Measurements from ENCODE around the gene SPHKAP. TPM values are rescaled to one million over a fixed set of nuclear protein-coding genes. Genes with fewer than 3 reads are reported as not detected.
"Not testable (repeated sequence)": the region's sequence is repeated elsewhere in the genome, so short reads cannot be mapped to it uniquely, and the experiment has no call there.

SPHKAP gene
- total RNA-seq, 1 donor from 2014 or later = not detected

DNA sequence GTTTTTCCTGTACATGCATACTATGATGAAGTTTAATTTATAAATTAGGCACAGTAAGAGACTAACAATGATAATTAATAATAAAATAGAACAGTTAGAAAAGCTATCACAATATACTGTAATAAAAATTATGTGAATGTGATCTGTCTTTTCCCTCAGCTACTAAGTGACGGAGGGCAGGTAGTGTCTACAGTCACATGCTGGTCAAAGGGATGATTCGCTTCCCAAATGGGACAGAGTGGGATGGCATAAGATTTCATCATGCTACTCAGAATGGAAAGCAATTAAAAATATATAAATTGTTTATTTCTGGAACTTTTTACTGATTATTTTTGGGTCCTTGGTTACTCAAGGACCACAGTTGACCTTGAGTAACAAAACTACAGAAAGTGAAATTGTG is 238.5 kb downstream of the SPHKAP start:
- H3K36me3 ChIP-seq (ENCODE audit: control insufficient read depth, insufficient read depth, low read length) = no peaks in the 10 kb centered on the region
- H3K4me3 ChIP-seq (ENCODE audit: low read depth, low read length) = no peak overlapping the region
- no peaks in the 10 kb centered on the region for H3K27me3 ChIP-seq (ENCODE audit: control insufficient read depth, insufficient read depth, low read length)
- TF ChIP-seq, protein P1, sequence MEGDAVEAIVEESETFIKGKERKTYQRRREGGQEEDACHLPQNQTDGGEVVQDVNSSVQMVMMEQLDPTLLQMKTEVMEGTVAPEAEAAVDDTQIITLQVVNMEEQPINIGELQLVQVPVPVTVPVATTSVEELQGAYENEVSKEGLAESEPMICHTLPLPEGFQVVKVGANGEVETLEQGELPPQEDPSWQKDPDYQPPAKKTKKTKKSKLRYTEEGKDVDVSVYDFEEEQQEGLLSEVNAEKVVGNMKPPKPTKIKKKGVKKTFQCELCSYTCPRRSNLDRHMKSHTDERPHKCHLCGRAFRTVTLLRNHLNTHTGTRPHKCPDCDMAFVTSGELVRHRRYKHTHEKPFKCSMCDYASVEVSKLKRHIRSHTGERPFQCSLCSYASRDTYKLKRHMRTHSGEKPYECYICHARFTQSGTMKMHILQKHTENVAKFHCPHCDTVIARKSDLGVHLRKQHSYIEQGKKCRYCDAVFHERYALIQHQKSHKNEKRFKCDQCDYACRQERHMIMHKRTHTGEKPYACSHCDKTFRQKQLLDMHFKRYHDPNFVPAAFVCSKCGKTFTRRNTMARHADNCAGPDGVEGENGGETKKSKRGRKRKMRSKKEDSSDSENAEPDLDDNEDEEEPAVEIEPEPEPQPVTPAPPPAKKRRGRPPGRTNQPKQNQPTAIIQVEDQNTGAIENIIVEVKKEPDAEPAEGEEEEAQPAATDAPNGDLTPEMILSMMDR (IDR thresholded peaks at IDR 0.05; ENCODE audit: insufficient read depth, low read length, severe bottlenecking) = no peak
- DNase-seq (ENCODE audit: low read depth) (no peak), FAIRE-seq (no peak)

DNA sequence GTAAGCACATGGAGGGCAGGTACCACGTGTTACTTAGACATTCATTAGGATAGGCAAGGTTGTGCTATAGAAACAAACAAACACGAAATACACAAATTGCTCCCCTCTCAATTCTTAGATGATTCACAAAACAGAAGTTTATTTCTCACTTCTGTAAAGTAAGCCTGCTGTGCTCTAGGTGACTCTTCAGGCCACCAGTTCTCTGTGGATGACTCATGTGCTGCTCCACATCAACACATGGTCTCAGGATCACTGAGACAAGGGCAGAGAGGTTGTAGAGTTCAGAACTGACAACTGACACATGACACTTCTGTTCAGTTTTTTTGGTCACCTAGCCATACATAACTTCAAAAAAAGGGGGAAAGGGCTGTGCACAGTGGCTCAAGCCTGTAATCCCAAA is 239.5 kb downstream of the SPHKAP start:
- no peak overlapping the region for H3K4me3 ChIP-seq (ENCODE audit: low read depth, low read length)
- FAIRE-seq (no peak), DNase-seq (ENCODE audit: low read depth) (peak; percentile 26)
- no peaks in the 10 kb centered on the region for H3K36me3 ChIP-seq (ENCODE audit: control insufficient read depth, insufficient read depth, low read length)
- H3K27me3 ChIP-seq (ENCODE audit: control insufficient read depth, insufficient read depth, low read length) = no peaks in the 10 kb centered on the region
- TF ChIP-seq, protein P1 (IDR thresholded peaks at IDR 0.05; ENCODE audit: insufficient read depth, low read length, severe bottlenecking) = no peak

DNA sequence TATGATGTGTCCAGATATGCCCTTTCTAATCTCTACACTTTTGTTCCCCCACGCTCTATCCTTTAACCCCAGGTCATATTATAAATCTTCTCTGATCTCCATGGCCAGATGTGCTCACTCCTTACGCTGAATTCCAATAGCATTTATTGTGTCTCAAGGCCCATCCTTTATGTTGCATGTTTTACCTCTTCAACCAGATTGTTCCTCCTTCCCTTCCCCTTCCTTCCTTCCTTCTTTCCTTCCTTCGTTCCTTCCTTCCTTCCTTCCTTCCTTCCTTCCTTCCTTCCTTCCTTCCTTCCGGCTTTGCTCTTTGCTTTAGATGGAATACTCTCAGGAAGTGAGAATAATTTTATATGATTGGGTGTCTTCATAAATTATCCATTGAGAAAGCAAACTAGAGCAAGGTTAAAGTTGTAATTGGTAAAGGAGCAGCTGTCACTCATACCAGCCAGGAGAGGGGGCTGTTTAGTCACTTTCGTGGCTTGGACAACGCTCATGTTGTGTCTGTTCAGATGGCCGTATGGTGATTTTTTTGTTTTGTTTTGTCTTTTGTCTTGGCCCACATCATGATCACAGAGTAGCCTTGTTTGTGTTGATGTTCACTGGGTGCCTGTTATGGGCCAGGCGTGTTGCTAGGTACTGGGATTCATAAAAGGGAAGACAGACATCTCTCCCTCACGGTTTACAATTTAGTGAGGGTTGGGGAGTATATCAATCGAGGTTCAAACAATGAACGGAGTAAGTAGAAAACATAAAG is 242.0 kb downstream of the SPHKAP start:
- peak; percentile 21 for DNase-seq (ENCODE audit: low read depth)
- H3K4me3 ChIP-seq (ENCODE audit: low read depth, low read length) = no peak overlapping the region
- FAIRE-seq = no peak
- no peaks in the 10 kb centered on the region for H3K36me3 ChIP-seq (ENCODE audit: control insufficient read depth, insufficient read depth, low read length)
- H3K27me3 ChIP-seq (ENCODE audit: control insufficient read depth, insufficient read depth, low read length) = no peaks in the 10 kb centered on the region
- TF ChIP-seq, protein P1 (IDR thresholded peaks at IDR 0.05; ENCODE audit: insufficient read depth, low read length, severe bottlenecking) = peak; percentile 64

DNA sequence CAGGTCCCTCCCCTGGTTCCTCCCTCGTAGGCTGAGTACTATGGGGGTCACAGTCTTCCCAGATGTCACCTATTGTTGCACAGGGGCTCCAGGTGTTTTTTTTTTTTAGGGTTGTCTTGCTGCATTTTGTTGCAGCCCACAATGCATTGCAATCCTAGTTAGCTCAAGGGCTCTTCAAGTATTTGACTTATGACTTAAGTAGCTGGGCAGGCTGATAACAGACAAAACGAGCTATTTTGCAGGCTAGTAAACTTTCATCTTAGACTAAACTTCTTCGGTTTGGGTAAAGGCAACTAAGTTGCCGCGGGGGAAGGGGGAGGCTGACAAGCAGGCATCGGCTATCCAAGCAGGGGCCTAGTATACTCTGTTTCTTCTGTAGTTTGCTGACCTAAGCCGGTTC is 245.2 kb downstream of the SPHKAP start:
- not testable (repeated sequence) for H3K36me3 ChIP-seq (ENCODE audit: control insufficient read depth, insufficient read depth, low read length); DNase-seq (ENCODE audit: low read depth); H3K27me3 ChIP-seq (ENCODE audit: control insufficient read depth, insufficient read depth, low read length); H3K4me3 ChIP-seq (ENCODE audit: low read depth, low read length); FAIRE-seq

DNA sequence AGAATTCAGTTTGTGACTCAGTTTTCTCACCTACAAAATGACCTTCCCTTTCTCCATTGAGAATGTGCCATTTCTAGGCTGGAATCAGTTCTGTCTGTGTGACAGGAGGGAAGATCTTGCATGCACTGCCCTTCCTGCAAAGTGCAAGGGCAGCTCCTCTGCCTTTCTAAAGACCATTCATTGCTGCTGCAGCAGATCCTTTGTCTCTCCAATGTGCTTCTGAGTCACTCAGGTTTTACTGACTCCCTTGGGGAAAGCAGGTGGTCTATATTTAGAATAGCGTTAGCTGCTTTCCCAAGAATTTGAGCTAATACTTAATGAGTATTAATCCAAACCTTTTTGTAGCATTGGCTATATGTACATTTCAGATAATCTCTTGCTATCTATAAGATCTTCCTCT is 247.6 kb downstream of the SPHKAP start:
- DNase-seq (ENCODE audit: low read depth) (no peak), FAIRE-seq (no peak)
- Histone ChIP-seq H3K36me3 (ENCODE audit: control insufficient read depth, insufficient read depth, low read length) (no peaks in the 10 kb centered on the region), H3K27me3 (ENCODE audit: control insufficient read depth, insufficient read depth, low read length) (no peaks in the 10 kb centered on the region), H3K4me3 (ENCODE audit: low read depth, low read length) (no peak overlapping the region)
- TF ChIP-seq, protein P1 (IDR thresholded peaks at IDR 0.05; ENCODE audit: insufficient read depth, low read length, severe bottlenecking) = no peak

DNA sequence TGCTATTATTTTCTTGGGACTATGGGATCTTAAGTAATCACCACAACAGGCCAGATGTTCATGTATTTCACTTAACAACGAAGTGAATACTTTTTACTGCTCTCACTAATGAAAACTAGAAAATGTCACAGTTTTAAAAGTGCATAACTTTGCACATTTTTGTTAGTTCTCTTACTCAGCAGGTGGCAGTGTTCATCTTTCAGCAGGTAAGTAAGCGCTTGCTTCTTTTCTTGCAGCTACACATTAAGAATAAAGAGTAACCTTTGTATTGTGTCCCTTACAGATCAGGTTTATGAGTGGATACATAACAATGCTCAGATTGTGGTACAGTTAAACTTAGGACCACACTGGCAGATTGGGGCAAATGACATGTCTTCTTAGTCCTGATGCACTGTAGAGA is 249.1 kb downstream of the SPHKAP start:
- TF ChIP-seq, protein P1 (IDR thresholded peaks at IDR 0.05; ENCODE audit: insufficient read depth, low read length, severe bottlenecking) = peak; percentile 16
- Histone ChIP-seq H3K27me3 (ENCODE audit: control insufficient read depth, insufficient read depth, low read length) (no peaks in the 10 kb centered on the region), H3K36me3 (ENCODE audit: control insufficient read depth, insufficient read depth, low read length) (no peaks in the 10 kb centered on the region), H3K4me3 (ENCODE audit: low read depth, low read length) (no peak overlapping the region)
- no peak for FAIRE-seq
- peak; percentile 15 for DNase-seq (ENCODE audit: low read depth)
